Middle frontal gyrus (tissue), 1 donor: ENCODE data around the gene TCEA2.

Experiments
- DNase-seq: peaks from one replicate; pipeline ENCODE4 v3.0.0-alpha.2; 2015; ENCODE audit warnings: low spot score; ENCODE audit errors: extremely low spot score

The TCEA2 gene

DNA sequence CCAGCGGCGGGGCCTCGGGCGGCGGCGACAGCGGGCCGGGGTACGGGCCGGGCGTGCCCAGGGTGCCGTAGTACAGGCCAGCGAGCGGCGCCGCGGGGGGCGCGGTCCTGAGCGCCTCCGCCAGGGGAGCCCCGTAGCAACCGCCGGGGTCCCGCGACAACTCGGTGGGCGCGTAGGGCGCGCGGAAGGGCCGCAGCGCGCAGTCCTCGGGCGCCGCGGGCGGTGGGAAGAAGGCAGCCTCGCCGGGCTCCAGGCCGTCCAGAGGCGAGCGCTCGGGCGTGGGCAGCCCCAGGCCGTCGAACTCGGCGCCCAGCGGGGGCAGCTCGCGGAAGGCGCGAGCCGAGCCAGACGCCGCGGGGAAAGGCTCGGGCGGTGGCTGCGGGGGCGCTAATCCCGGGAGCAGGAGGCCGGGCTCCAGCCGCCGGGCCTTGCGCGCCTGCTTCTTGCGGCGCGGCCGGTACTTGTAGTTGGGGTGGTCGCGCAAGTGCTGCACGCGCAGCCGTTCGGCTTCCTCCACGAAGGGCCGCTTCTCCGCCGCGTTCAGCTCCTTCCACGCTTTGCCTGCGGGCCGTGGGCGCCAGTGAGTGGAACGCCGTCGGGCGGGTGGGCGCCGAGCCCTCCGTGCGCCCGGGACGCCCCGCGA, 14.5 kb upstream of the TCEA2 start:
- no peak for DNase-seq

DNA sequence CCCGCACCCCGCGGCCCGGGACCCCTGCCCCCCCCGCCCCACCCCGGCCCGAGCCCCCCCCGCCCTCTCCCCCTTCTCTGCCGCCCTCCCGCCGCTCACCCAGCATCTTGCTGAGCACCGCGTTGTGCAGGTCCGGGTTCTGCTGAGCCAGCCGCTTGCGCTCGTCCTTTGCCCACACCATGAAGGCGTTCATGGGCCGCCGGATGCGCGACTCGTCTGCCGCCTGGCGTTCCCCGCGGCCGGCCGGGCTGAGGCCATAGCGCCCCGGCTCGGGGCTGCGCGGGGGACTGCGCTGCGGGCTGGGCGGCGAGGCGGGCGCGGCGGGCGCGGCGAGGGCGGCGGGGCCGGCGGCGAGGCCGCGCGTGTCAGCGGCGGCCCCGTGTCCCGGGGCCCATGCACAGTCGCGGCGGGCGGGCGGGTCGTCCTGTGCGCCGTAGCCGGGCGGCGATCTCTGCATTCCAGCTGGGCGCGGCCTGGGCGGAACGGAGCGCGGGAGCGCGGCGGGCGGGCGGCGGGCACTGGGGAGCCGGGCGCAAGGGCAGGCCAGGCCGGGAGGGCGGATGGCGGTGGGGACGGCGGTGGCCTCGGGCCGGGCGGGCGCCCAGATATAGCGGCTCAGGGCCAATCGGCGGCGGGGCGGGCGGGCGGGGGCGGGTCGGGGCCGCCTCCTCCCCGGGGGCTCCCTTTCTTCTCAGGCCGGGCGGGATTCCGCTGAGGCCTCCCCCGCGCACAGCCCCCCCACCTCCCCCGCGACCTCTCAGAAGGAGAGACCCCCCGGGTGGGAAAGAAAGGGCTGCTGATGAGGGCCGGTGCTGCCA, 13.7 kb upstream of the TCEA2 start, which contains the start of gene SOX18:
TSS of gene SOX18 (minus strand) at position 580 of the 818 bp plus-strand sequence. CDS start at position 457, 123 bp downstream.
- no peak for DNase-seq

DNA sequence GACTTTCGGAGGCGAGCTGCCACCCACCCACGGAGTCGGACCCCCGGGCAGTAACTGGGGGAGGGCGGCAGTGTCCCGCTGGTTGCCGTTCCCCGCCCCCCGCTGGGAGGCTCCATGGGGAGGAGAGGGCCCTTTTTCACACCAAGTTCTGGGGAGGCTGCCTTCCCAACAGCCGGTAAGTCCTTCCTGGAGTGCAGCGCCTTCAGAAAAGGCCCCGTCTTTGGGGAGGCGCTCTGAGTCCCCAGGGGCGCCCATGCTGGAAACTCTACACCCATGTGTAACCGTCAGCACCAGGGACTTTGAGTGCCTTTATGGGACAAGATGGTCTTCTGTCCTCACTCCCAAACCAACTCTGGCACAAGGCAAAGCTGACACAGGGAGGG, 13.1 kb upstream of the TCEA2 start:
- no peak for DNase-seq

DNA sequence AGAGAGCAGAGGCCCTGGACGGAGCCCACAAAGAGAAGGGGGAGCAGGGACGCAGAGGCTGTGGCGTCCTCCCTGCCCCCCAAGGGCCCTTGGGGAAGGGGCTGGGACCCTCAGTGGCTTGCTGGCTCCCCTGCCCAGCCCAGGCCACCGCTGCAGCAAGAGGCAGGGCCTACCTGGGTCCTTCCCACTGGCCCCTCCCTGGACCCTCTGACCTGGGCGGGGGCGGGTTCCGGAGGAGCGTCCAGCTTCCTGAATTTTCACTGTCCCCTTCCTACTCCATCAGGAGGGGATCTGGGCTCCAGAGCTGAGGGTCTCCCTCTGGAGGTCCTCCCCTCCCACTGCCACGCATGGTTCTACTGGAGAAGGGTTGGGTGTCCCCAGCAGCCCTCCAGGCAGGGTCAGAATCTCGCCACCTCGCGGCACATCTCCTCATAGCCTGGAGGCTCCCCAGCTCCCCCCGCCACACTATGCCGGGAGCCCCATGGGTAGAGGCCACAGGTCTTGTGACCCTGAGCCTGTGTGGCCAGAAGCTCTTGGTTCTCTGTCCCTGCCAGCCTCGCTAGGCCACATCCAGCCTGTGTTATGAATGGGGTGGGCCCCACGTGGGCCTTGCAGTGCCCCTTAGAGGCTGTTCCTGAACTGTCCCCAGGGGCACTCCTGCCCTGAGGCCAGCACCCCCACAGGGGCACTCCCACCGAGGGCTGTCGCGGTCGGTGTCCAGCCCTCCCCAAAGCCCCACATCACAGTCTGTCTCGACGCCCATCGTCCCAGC, 12.6 kb upstream of the TCEA2 start:
- DNase-seq: no peak

DNA sequence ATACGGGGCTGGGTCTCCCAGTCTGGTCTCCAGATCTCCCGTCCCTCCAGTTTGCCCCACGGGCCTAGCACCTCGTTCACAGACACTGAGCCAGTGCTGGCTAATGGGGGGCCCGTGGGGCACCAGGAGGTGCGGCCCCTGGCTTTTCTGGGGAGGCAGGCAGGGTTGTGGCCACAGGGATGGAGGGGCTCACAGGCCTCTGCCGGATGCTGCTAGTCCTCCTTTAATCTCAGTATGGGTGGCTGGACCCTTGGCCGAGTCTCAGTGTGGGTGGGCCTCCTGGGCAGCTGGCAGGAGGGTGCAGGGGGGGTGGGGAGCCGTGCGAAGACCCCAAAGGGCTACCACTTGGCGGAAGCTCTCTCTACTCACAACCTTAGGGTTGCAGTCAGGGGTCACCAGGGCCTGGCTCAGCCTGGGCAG, 12.0 kb upstream of the TCEA2 start:
- no peak for DNase-seq

DNA sequence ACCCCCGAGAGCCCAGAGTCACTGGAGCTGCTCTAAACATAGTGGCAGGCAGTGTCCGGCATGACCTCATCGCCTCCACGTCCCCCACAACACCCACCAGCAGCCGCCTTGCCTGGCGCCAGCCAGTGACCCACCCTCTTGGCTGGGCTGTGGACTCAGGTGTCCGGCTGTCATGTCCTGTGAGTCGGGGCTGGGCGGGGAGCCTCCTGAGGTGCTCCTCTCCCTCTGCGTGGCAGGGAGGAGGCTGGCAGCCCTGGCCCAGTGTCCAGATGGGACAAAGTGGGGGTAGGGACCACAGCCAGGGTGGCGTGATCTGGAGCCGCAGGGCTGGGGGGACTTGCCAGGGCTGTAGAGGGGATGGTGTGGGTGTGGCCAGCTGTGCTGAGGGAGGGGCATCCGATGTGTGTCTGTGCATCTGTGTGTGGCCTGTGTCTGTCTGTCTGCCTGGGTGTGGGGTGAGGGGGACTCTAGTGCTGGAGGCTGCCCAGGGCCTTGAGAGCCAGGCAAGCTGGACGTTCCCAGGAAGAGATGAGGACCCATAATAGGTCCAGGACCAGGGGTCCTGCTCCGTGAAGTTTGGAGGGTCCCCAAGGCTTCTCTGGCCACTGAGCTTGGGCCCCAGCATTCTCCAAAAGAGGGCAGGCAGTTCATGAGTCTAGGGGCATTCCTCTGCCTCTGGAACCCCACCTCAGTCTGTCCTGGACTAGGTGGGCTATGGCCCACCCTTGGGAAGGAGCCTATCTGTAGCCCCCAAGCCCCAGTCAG, 11.3 kb upstream of the TCEA2 start:
- no peak for DNase-seq

DNA sequence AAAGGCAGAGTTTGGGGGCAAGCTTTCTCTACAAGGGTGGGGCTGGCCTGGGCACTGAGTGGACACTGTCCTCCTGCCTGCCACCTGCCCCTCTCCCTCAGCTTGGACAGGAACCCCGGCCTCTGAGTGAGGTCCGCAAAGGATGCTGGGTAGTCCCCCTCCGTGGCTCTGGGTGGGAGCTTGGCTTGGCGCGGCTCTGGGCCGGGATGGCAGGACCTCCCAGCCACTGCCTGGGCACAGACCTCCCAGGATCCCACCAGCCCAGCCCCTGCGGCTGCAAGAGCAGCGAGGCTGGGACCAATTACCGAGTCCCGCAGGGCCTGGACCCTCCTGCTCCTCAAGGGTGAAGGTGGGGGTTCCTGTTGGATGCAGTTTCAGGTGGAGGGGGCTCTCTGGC, 10.7 kb upstream of the TCEA2 start:
- no peak for DNase-seq

DNA sequence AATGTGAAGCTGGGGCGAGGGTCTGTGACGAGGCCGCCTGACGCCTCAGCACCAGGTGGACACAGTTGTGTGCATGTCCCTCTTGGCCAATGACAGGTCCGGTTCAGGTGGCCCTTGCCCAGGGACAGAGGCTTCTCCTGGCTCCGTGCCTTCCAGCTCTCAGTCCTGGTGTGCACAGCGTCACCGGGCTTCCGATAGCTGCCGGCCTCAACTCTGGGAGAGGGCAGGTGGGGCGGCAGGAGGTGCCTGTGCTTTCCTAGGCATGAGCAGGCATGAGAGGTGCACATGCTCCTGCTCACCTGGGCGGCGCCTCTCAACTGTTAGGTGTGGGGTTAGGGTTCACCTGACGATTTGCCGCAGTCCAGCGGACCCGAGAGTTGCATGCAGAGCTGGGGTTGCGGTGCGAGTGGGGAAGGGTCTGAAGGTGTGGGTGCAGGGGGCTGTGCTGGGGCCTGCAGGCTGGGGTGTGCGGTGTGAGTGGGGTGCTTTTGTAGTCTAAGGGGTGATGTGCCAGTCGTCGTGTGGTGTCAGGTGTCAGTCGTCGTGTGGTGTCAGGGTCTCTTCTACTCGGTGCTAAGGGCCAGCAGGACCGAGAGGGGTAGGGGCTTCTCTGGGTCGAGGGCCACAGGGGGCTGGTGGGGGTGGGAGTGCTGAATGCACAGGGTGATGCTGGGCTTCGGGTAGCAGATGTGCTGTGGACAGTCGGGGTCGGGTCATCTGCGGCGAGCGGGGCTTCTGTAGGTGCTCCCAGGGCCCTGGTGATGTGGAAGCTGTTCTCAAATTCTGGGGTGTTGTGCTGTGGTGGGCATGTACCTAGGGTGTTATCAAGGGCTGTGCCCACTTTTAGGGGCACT, 9.8 kb upstream of the TCEA2 start:
- no peak for DNase-seq

DNA sequence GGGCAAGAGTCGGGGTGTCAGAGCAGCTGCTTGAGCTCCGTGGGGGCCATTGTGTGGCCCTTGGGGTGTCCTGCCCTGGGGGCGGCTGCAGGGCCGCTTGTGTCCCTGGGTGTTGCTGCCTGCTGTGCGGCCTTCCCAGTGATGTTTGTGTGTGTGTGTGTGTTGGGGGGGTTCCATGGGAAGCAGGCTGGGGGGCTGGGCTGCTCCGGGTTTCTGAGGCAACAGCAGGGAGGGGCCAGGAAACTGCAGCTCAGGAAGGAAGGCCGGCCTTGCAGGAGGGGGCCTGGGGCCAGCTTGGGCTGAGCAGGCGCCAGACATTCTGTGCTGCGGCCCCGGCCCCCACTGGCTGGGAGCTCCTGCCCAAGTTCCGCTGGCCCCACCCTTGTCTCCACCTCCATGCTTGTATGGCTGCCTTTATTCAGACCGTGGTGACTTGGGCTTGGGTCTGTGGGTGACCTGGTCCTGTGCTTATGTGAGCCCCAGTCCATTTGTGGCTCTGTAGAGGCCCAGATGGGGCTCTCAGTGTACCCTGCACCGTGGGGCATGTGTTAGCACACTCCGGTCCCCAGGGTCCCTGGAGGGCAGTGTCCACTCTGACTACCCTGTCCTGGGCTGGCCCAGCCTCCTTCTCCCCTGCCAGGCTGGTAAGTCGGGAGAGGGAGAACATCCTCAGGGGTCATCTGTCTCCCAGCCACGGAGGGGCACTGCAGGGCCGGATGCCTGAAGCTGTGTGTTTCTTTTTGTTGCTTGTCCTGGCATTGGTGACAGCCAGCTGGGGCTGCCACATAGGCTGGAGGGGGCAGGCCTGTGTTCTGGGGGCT, 8.9 kb upstream of the TCEA2 start:
- no peak for DNase-seq

DNA sequence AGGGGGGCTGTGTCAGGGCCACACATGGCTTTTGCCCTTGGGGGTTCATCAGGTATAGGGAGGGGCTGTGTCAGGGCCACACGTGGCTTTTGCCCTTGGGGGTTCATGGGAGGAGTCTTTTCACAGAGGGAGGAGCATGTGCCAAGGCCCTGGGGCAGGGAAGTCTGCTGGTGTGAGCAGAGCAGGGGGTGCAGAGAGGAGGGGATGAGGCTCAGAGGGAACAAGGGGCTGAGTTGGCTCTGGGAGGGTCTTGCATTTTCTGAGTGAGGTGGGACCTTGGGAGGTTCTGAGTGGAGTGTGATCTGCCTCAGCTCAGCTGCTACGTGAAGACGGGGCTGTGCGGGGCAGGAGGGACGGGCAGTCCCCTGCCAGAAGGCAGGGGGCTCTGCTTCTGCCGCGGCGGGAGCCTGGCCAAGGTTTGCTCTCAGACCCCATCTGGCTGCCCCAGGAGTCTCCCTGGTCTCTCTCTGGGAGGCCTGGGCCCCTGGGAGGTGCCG, 7.6 kb upstream of the TCEA2 start:
- DNase-seq: no peak

DNA sequence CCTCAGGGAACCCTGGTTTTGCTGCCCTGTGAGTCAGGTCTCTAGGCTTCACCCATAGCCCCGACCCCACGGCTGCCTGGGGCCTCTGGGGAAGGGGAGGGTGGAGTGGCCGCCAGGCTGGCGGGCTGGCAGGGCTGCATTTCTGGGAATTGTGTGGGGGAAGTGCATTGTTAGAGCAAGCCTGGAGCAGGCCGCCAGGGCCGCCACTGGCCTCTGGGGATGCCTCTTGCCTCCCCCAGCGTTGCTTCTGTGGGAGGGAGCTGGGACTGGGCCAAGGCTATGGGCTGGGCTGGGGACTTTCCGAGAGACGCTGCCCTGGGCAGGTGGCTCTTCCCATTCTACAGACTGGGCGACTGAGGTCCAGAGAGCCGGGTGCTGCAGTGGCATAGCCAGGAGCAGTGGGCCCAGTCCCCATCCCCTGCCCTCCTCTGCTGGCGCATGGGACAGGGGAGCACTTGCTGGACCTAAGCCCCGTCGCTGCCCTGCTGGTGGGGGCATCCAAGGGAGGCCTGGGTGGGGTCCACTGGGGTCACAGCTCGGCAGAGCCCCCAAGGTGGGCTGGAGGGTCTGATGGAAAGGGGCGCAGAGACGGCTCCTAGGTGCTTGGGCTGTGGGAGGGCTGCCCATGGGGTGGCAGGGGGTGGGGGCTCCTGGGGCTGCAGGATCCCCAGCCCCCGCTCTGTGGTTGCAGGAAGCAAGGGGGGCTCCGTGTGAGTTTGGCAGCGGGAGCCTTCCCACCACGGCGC, 6.9 kb upstream of the TCEA2 start:
- no peak for DNase-seq

DNA sequence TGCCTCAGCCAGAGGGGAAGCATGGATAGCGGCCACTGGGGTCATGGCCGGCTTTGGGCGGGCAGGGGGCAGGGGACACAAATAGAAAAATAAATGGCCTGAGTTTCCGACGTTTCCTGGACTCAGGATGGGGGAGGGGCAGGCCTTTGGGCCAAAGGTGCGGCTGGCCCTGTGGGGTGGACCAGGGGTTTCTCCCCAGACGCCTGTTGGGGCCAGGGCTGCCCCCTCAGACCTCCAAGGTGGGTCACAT, 6.4 kb upstream of the TCEA2 start:
- no peak for DNase-seq

DNA sequence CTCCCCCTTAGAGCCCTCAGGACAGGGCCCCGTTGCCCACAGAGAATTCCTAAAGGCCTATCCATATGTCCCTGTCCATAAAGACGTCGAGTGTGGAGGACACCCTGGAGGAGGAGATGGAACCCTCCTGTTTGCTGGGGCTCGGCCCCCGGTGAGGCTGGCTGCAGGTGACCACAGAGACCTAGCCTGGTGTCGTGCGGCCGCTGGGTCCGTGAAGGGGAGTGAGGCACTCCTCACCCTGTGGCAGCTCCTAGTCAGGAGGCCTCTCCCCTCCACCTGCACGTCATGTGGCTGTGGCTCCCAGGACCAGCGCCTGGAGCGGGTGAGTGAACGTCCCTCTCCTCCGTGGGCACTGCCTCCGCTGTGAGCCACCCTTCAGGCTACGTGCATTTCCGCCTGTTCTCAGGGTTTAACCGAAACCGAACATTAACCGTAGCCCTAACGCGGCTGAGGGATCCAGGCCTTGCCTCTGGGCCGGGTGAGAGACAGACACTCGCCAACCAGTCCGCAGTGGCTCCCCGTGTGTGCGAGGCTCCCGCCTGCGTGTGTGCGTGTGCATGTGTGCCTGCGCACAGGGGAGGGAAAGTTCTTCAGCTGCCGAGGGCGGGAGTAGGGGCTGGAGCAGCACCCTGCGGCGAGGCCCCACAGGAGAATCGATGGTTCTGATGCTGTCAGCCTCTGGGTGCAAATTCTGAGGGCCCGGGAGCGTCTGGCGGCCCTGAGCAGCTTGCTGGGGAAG, 5.9 kb upstream of the TCEA2 start:
- DNase-seq: no peak

DNA sequence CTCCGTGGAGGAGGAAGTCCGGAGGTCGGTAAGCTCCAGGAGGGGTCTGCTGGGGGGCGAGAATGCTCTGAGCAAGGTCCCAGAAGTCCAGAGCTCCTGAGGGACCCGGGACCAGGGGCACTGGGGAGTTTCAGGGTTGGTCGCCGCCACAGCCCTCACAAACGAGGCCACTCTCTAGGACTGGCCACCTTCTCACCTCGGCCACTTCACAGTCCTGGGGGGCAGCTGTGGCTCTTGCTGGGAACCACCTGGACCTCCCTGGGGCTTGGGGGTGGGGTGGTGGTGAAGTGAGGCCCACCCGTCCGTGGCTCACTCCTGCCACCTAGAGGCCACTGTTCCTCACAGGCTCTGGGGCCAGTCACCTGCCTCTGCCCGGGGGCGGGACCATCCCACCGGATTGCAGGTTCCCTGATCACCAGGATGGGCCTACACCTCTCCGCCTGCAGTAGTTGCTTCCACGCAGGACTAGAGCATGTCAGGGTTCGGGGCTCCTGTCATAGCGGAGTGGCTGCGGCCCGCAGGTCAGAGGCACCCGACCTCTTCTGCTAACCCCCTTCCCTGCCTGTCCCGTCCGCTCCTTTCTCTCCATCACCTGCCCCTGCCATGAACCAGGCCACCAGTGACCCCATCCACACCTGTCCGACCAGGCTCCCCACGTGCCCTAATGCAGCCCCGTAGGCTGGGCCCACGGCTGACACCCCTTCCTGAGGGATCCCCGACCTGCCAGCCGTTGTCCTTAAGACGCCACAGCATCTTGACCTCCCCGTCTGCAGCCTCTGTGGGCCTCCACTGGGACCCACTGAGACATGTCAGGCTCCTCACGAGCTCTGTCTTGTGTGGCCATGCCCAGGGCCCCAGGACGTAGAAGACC, 5.1 kb upstream of the TCEA2 start:
- DNase-seq: no peak

DNA sequence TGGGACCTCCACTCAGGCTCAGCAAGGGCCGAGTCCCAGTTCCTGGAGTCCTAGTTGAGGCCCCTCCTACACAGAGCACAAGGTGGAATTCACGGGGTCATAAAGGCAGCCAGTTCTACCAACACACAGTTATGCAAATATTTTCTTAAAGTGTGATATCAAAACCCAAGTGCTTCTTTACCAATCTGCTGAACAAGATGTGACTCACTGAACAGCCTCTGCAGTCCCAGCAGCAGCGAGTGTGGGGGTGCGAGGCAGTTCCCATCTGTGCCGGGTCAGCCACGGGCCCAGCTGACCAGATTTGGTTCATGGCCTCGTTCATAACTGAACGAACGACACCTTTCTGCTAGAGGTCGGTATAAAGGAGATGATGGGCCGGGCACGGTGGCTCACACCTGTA, 4.5 kb upstream of the TCEA2 start:
- no peak for DNase-seq

DNA sequence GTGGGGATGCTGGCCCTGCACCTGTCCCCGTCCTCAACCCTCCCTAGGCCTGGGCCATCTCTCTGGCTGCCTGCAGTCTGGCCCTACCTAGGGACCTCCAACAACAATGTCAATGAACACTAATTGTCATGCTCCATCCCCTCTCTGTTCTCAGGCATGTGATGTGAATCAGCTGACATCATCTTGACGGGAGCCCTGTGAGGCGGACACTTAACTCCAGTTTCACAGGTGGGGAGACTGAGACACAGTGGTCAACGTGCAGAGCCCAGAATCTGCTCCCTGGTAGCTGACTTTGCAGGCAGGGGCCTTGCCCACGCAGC, 762 bp upstream of the TCEA2 start:
- DNase-seq: no peak

DNA sequence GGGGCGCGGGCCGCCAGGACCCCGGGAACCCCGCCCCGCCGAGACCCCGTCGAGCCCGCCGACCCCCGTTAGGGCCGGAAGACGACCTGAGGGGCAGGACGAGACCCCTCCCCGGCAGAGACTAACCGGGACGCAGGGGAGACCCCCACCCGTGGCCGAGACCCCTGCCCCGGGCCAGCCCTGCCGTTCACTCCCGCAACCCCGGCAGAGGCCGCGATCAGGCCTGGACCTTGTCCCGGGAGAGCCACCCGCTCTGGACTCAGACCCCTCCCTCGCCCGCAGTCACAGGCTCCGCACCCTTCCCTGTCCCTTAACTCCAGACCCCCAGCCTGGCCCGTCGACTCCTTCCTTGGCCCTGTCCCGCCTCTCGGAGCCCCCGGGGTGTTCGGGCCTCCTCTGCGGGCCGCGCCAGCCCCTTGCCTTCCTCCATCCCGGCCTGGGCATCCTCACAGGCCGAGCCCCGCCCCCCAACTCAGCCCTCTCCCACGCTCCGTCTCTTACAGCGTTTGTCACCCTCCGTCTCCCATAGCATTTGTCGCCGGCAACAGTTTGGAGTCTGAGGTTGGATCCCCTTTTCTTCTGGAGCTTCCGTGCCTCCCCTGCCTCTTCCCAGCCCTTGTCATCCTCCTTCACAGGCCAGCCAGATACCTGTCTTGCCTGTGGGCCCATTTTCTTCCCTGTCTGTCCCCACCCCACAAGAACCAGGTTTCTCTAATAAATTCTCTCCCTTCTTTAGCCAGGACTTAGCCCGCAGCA, 569 bp downstream of the TCEA2 start:
- DNase-seq: no peak
